ENCODE measurements around the gene TIMM23. TPM values are rescaled to one million over a fixed set of nuclear protein-coding genes. Genes with fewer than 3 reads are reported as not detected.

The TIMM23 gene
- total and polyA plus RNA-seq, 2 donors (not counting 1 experiment from before 2014, with no cell fraction given), result 55.0 to 130 TPM

DNA sequence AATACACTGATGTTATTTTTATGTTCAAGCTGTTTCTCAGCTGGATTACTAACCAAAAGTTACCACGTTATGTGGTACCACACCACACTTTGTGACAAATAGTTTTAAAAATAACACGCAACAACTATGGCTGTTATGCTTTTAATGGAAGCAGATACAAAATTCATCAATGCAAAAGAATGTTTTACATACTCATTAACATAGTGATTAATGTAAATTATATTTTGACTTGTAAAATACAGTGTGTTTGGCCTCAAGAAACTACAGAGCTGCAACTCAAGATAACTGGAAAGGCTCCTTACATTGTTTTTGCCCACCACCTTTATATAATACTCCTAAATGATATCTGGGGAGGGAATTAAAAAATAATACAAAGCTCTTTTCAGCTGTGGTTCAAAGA lies 32.7 kb downstream of the TIMM23 start:
- DNase-seq (ENCODE audit: low read depth in 2 of 2), result no peak
- H3K9me3 ChIP-seq (ENCODE audit: control insufficient read depth, insufficient read depth, low read depth, low read length), result no peaks in the 10 kb centered on the region
- H3K4me3 ChIP-seq (replicated peaks in 1 of 4; ENCODE audit: control extremely low read depth in 1 of 4, insufficient read depth in 1 of 4, low read depth in 3 of 4, low read length in 4 of 4), result no peak overlapping the region
- H2AFZ ChIP-seq (ENCODE audit: low read length), result no peak overlapping the region
- no peak overlapping the region for H3K27ac ChIP-seq (ENCODE audit: insufficient read depth, low read length)
- H3K79me2 ChIP-seq (ENCODE audit: control insufficient read depth, insufficient read depth, low read length), result peaks cover 2% of the 10 kb centered on the region
- no peak for TF ChIP-seq EZH2 (IDR thresholded peaks at IDR 0.05; ENCODE audit: low read length, missing control alignments)
- TF ChIP-seq, protein P1, sequence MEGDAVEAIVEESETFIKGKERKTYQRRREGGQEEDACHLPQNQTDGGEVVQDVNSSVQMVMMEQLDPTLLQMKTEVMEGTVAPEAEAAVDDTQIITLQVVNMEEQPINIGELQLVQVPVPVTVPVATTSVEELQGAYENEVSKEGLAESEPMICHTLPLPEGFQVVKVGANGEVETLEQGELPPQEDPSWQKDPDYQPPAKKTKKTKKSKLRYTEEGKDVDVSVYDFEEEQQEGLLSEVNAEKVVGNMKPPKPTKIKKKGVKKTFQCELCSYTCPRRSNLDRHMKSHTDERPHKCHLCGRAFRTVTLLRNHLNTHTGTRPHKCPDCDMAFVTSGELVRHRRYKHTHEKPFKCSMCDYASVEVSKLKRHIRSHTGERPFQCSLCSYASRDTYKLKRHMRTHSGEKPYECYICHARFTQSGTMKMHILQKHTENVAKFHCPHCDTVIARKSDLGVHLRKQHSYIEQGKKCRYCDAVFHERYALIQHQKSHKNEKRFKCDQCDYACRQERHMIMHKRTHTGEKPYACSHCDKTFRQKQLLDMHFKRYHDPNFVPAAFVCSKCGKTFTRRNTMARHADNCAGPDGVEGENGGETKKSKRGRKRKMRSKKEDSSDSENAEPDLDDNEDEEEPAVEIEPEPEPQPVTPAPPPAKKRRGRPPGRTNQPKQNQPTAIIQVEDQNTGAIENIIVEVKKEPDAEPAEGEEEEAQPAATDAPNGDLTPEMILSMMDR (conservative IDR thresholded peaks at IDR 0.05 in 1 of 2, IDR thresholded peaks at IDR 0.05 in 1 of 2; ENCODE audit: low read depth in 1 of 2, low read length in 2 of 2), result no peak
- H3K36me3 ChIP-seq (ENCODE audit: control insufficient read depth, insufficient read depth, low read length), result peaks cover 7% of the 10 kb centered on the region
- H3K4me2 ChIP-seq (ENCODE audit: extremely low read depth, insufficient read depth, low read length), result no peak overlapping the region
- no peak overlapping the region for H3K9ac ChIP-seq (ENCODE audit: insufficient read depth, low read length)
- no peaks in the 10 kb centered on the region for H3K27me3 ChIP-seq (ENCODE audit: control insufficient read depth, insufficient read depth, low read length)
- H3K4me1 ChIP-seq (ENCODE audit: control insufficient read depth, extremely low read depth, insufficient read depth, low read length), result no peaks in the 10 kb centered on the region
- H4K20me1 ChIP-seq (ENCODE audit: control insufficient read depth, extremely low read depth, insufficient read depth, low read length), result no peaks in the 10 kb centered on the region

DNA sequence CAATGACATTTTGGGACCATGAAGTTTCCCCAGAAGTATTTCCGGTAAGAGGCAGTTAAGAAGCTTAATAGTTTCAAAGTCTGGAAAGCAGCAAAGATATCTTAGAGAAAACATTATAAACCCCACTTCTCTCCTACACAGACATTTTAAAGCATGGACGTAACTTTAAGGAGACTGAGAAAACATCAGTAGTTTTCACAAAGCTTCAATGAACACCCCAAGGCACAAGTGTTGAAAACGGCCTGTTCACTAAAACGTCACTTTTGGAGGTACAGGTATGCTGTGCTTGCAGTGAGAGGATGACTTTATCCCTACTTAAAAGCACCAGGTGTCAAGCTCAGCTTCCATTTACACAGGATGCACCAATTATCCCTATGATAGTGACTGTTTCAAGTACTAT lies 33.1 kb downstream of the TIMM23 start:
- no peak overlapping the region for H3K4me3 ChIP-seq (replicated peaks in 1 of 4; ENCODE audit: control extremely low read depth in 1 of 4, insufficient read depth in 1 of 4, low read depth in 3 of 4, low read length in 4 of 4)
- peaks cover 2% of the 10 kb centered on the region for H3K79me2 ChIP-seq (ENCODE audit: control insufficient read depth, insufficient read depth, low read length)
- H3K4me1 ChIP-seq (ENCODE audit: control insufficient read depth, extremely low read depth, insufficient read depth, low read length), result no peaks in the 10 kb centered on the region
- no peak overlapping the region for H3K4me2 ChIP-seq (ENCODE audit: extremely low read depth, insufficient read depth, low read length)
- no peak for DNase-seq (ENCODE audit: low read depth in 2 of 2)
- peaks cover 7% of the 10 kb centered on the region for H3K36me3 ChIP-seq (ENCODE audit: control insufficient read depth, insufficient read depth, low read length)
- TF ChIP-seq, protein P1 (conservative IDR thresholded peaks at IDR 0.05 in 1 of 2, IDR thresholded peaks at IDR 0.05 in 1 of 2; ENCODE audit: low read depth in 1 of 2, low read length in 2 of 2), result no peak
- no peak for TF ChIP-seq EZH2 (IDR thresholded peaks at IDR 0.05; ENCODE audit: low read length, missing control alignments)
- no peak overlapping the region for H3K9ac ChIP-seq (ENCODE audit: insufficient read depth, low read length)
- H3K27ac ChIP-seq (ENCODE audit: insufficient read depth, low read length), result peak overlapping the region; percentile 9
- no peaks in the 10 kb centered on the region for H3K27me3 ChIP-seq (ENCODE audit: control insufficient read depth, insufficient read depth, low read length)
- H2AFZ ChIP-seq (ENCODE audit: low read length), result no peak overlapping the region
- H3K9me3 ChIP-seq (ENCODE audit: control insufficient read depth, insufficient read depth, low read depth, low read length), result no peaks in the 10 kb centered on the region
- no peaks in the 10 kb centered on the region for H4K20me1 ChIP-seq (ENCODE audit: control insufficient read depth, extremely low read depth, insufficient read depth, low read length)

DNA sequence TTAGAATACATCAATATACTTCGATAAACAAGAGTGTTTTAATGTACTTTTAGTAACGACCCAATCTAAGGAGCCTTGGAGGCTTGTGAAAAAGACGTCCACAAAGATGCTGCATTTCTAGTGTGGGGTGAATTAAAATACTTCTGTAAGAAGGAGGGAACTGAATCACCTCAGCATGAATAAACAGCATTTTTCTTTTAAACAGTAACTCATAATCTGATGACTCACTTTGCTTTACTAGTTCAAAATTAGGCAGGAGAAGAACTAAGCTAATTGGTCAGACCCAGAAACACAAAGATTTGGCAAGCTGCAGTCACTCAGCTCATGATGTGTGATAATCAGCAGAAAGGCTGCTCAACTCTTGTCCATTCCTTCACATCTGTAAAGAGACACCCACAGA lies 33.9 kb downstream of the TIMM23 start:
- Histone ChIP-seq H4K20me1 (ENCODE audit: control insufficient read depth, extremely low read depth, insufficient read depth, low read length) (no peaks in the 10 kb centered on the region), H3K27ac (ENCODE audit: insufficient read depth, low read length) (peak overlapping the region; percentile 9), H3K36me3 (ENCODE audit: control insufficient read depth, insufficient read depth, low read length) (peaks cover 10% of the 10 kb centered on the region), H3K9ac (ENCODE audit: insufficient read depth, low read length) (no peak overlapping the region), H3K4me1 (ENCODE audit: control insufficient read depth, extremely low read depth, insufficient read depth, low read length) (no peaks in the 10 kb centered on the region), H3K27me3 (ENCODE audit: control insufficient read depth, insufficient read depth, low read length) (no peaks in the 10 kb centered on the region), H3K4me2 (ENCODE audit: extremely low read depth, insufficient read depth, low read length) (no peak overlapping the region), H3K79me2 (ENCODE audit: control insufficient read depth, insufficient read depth, low read length) (peaks cover 2% of the 10 kb centered on the region), H3K9me3 (ENCODE audit: control insufficient read depth, insufficient read depth, low read depth, low read length) (no peaks in the 10 kb centered on the region), H3K4me3 (replicated peaks in 1 of 4; ENCODE audit: control extremely low read depth in 1 of 4, insufficient read depth in 1 of 4, low read depth in 3 of 4, low read length in 4 of 4) (no peak overlapping the region), H2AFZ (ENCODE audit: low read length) (no peak overlapping the region)
- TF ChIP-seq, protein P1 (conservative IDR thresholded peaks at IDR 0.05 in 1 of 2, IDR thresholded peaks at IDR 0.05 in 1 of 2; ENCODE audit: low read depth in 1 of 2, low read length in 2 of 2), result no peak
- no peak for TF ChIP-seq EZH2 (IDR thresholded peaks at IDR 0.05; ENCODE audit: low read length, missing control alignments)
- peak; percentile 63 to 83 for DNase-seq (ENCODE audit: low read depth in 2 of 2)

Data from fibroblast of lung (primary cell).